GM21528 (cell line): ENCODE data around the gene TRIM45.
A peak's percentile ranks its signal among the peaks of the same experiment; 100 is the strongest.

Experiments
- ATAC-seq: cut with Tn5 transposase; IDR thresholded peaks from one replicate; pipeline ENCODE4 v1.9.1; 2021; ENCODE audit warnings: mild to moderate bottlenecking, moderate library complexity; ENCODE audit not compliant: unreplicated experiment, low FRiP score

The TRIM45 gene

GRCh38 chr1:117067533-117068370, 53.8 kb downstream of the TRIM45 start:
- peak; percentile 55 for ATAC-seq

- no peak for ATAC-seq
Observed at GRCh38 chr1:117066367-117066766, 55.2 kb downstream of the TRIM45 start.

- ATAC-seq, result no peak
Observed at GRCh38 chr1:117061986-117062415, 59.5 kb downstream of the TRIM45 start.
